CD14-positive monocyte (primary cell): ENCODE results near the gene ROBO1. TPM values are rescaled to one million over a fixed set of nuclear protein-coding genes. Genes with fewer than 3 reads are reported as not detected.

ENCODE experiments used
- DNase-seq, 3 donors: peaks; one replicate each; pipeline ENCODE4 v3.0.0-alpha.2; 2011 to 2022
- H2AFZ ChIP-seq: 2 replicates; pipeline ENCODE4 v1.6.0; 2012; ENCODE audit warnings: mild to moderate bottlenecking, low read depth, low read length, inconsistent platforms; ENCODE audit not compliant: insufficient read depth, poor library complexity, severe bottlenecking
- H3K27ac ChIP-seq, 2 donors: 1 replicate in 1 of 2; 2 replicates in 1 of 2; pipeline ENCODE4 v1.5.1; 2012 to 2013; ENCODE audit warnings: low read length in 2 of 2, control low read depth in 1 of 2, inconsistent platforms in 1 of 2, low read depth in 1 of 2, mild to moderate bottlenecking in 1 of 2
- H3K27me3 ChIP-seq, 2 donors: one replicate each; pipeline versions ENCODE4 v1.6.0 to v1.6.1; 2011 to 2013; ENCODE audit warnings: low read length in 2 of 2; ENCODE audit not compliant: control insufficient read depth in 2 of 2, insufficient read depth in 2 of 2
- H3K36me3 ChIP-seq, 2 donors: replicated peaks in 1 of 2; 1 replicate in 1 of 2; 2 replicates in 1 of 2; pipeline versions ENCODE4 v1.5.1 to v1.6.1; 2012 to 2013; ENCODE audit warnings: low read length in 2 of 2, control low read depth in 1 of 2, inconsistent platforms in 1 of 2, mild to moderate bottlenecking in 1 of 2; ENCODE audit not compliant: insufficient read depth in 2 of 2, control insufficient read depth in 1 of 2
- H3K4me1 ChIP-seq, 2 donors: 1 replicate in 1 of 2; 2 replicates in 1 of 2; pipeline versions ENCODE4 v1.5.1 to v1.6.1; 2012 to 2013; ENCODE audit warnings: low read length in 2 of 2, control low read depth in 1 of 2, inconsistent platforms in 1 of 2, mild to moderate bottlenecking in 1 of 2, moderate library complexity in 1 of 2; ENCODE audit not compliant: insufficient read depth in 2 of 2, control insufficient read depth in 1 of 2
- H3K4me2 ChIP-seq: replicated peaks from 2 replicates; pipeline ENCODE3; 2012; ENCODE audit warnings: low read length, moderate library complexity, mild to moderate bottlenecking; ENCODE audit not compliant: poor library complexity, severe bottlenecking; ENCODE audit errors: extremely low read depth
- H3K4me3 ChIP-seq, 3 experiments: fragments of 200-600 bp in 1 of 3; sonication (generic) in 1 of 3; replicated peaks in 1 of 3; 1 replicate in 2 of 3; 2 replicates in 1 of 3; pipeline ENCODE4 v1.5.1; 2011 to 2013; ENCODE audit warnings: low read length in 3 of 3, mild to moderate bottlenecking in 3 of 3, control low read depth in 2 of 3, low read depth in 2 of 3, inconsistent platforms in 1 of 3, moderate library complexity in 1 of 3
- H3K79me2 ChIP-seq: 2 replicates; pipeline ENCODE4 v1.6.0; 2012; ENCODE audit warnings: mild to moderate bottlenecking, control low read depth, inconsistent platforms, low read length, moderate library complexity; ENCODE audit not compliant: insufficient read depth
- H3K9ac ChIP-seq: 2 replicates; pipeline ENCODE4 v1.6.0; 2017; ENCODE audit warnings: low read length, mild to moderate bottlenecking; ENCODE audit not compliant: insufficient read depth, poor library complexity, severe bottlenecking
- H3K9me3 ChIP-seq, 2 donors: replicated peaks in 1 of 2; 1 replicate in 1 of 2; 2 replicates in 1 of 2; pipeline versions ENCODE4 v1.5.1 to v1.6.1; 2012 to 2013; ENCODE audit warnings: low read length in 2 of 2, control low read depth in 1 of 2; ENCODE audit not compliant: control insufficient read depth in 1 of 2, insufficient read depth in 1 of 2
- H4K20me1 ChIP-seq: 2 replicates; pipeline ENCODE4 v1.6.0; 2012; ENCODE audit warnings: mild to moderate bottlenecking, low read length, control low read depth, moderate library complexity; ENCODE audit not compliant: insufficient read depth
- H3K27ac Mint-ChIP-seq, 7 donors: one replicate each; pipeline ENCODE4 v1.8.0; 2020; ENCODE audit warnings: mild to moderate bottlenecking in 7 of 7, mixed read lengths in 7 of 7, moderate library complexity in 6 of 7, inconsistent platforms in 2 of 7
- H3K27me3 Mint-ChIP-seq, 3 donors: one replicate each; pipeline ENCODE4 v1.8.0; 2021 to 2022; ENCODE audit warnings: low read depth in 3 of 3, mild to moderate bottlenecking in 3 of 3, mixed read lengths in 3 of 3, moderate library complexity in 3 of 3, inconsistent platforms in 1 of 3
- H3K36me3 Mint-ChIP-seq, 2 donors: one replicate each; pipeline ENCODE4 v1.8.0; 2020; ENCODE audit warnings: mixed read lengths in 2 of 2, inconsistent platforms in 1 of 2, mild to moderate bottlenecking in 1 of 2
- H3K4me1 Mint-ChIP-seq: one replicate; pipeline ENCODE4 v1.8.0; 2020; ENCODE audit warnings: mild to moderate bottlenecking, mixed read lengths
- H3K4me3 Mint-ChIP-seq, 2 donors: one replicate each; pipeline ENCODE4 v1.8.0; 2020; ENCODE audit warnings: mild to moderate bottlenecking in 2 of 2, mixed read lengths in 2 of 2, moderate library complexity in 1 of 2
- H3K9me3 Mint-ChIP-seq, 7 donors: one replicate each; pipeline ENCODE4 v1.8.0; 2020 to 2022; ENCODE audit warnings: mixed read lengths in 7 of 7, mild to moderate bottlenecking in 6 of 7, moderate library complexity in 6 of 7, inconsistent platforms in 2 of 7
- WGBS: methylation state at CpG from one replicate; pipeline ENCODE4 v1.1.5; 2013; ENCODE audit warnings: missing lambda C conversion rate; ENCODE audit not compliant: insufficient coverage; 5-methylcytosine and 5-hydroxymethylcytosine counted together
- intact Hi-C, 2 donors: fragments of 100-400 bp; cut with micrococcal nuclease; formaldehyde crosslinking; loops; one replicate each; pipeline versions ENCODE4 v1.15.0 to v1.15.1; 2023
- polyA plus RNA-seq, 3 donors: library from polyadenylated mRNA; depleted of rRNA in 1 of 3; unstranded in 2 of 3; stranded (reverse) in 1 of 3; fragments of 300-500 nt in 2 of 3; fragments of >200 nt in 1 of 3; fragmentation: Illumina TruSeq in 2 of 3; gene quantifications; 1 replicate in 2 of 3; 2 replicates in 1 of 3; pipeline ENCODE4 v1.2.3, GENCODE V29; 2012 to 2021
- TF ChIP-seq, protein P1 (sequence below): fragments of 200-600 bp; IDR thresholded peaks from one replicate; pipeline ENCODE4 v1.8.0; 2022; ENCODE audit warnings: antibody characterized with exemption, mild to moderate bottlenecking

The ROBO1 gene
- polyA plus RNA-seq, 3 donors = 0.09 to 0.10 TPM; not detected in 1

DNA sequence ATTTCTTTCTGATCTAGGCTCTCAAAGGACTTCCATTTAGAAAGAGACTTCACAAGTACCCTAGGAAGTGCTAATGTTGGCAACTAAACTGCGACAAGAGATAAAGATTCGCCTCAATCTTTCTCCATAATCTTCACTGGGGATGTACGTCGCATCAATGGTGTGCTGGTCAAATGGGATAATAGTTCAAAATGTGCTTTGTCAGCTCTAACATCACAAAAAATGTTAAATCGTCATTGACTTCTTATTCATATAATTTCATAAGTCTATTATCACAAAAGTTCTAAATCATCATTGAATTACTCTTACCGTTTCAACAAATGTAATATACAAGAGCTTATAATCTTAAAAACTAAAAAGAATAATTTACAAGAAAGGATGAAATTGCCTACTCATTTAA is 727.7 kb downstream of the ROBO1 start:
- Mint-ChIP-seq H3K36me3 (no peaks in the 10 kb centered on the region), H3K4me1 (no peaks in the 10 kb centered on the region), H3K9me3 (peaks cover 0 to 2% (median 0%) of the 10 kb centered on the region in 7 donors), H3K4me3 (no peak overlapping the region), H3K27me3 (peaks cover 0 to 2% (median 0%) of the 10 kb centered on the region in 3 donors), H3K27ac (no peak overlapping the region)
- Histone ChIP-seq H2AFZ (no peak overlapping the region), H3K9me3 (no peaks in the 10 kb centered on the region), H3K4me2 (no peak overlapping the region), H3K4me1 (no peaks in the 10 kb centered on the region), H4K20me1 (no peaks in the 10 kb centered on the region), H3K79me2 (no peaks in the 10 kb centered on the region), H3K27ac (no peak overlapping the region), H3K36me3 (no peaks in the 10 kb centered on the region), H3K9ac (no peak overlapping the region), H3K4me3 (no peak overlapping the region), H3K27me3 (no peaks in the 10 kb centered on the region)
- intact Hi-C loops = no loop called here
- no CpG with 5 or more reads among the region's 6 CpGs for WGBS
- no peak for DNase-seq
- TF ChIP-seq, protein P1, sequence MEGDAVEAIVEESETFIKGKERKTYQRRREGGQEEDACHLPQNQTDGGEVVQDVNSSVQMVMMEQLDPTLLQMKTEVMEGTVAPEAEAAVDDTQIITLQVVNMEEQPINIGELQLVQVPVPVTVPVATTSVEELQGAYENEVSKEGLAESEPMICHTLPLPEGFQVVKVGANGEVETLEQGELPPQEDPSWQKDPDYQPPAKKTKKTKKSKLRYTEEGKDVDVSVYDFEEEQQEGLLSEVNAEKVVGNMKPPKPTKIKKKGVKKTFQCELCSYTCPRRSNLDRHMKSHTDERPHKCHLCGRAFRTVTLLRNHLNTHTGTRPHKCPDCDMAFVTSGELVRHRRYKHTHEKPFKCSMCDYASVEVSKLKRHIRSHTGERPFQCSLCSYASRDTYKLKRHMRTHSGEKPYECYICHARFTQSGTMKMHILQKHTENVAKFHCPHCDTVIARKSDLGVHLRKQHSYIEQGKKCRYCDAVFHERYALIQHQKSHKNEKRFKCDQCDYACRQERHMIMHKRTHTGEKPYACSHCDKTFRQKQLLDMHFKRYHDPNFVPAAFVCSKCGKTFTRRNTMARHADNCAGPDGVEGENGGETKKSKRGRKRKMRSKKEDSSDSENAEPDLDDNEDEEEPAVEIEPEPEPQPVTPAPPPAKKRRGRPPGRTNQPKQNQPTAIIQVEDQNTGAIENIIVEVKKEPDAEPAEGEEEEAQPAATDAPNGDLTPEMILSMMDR = no peak

DNA sequence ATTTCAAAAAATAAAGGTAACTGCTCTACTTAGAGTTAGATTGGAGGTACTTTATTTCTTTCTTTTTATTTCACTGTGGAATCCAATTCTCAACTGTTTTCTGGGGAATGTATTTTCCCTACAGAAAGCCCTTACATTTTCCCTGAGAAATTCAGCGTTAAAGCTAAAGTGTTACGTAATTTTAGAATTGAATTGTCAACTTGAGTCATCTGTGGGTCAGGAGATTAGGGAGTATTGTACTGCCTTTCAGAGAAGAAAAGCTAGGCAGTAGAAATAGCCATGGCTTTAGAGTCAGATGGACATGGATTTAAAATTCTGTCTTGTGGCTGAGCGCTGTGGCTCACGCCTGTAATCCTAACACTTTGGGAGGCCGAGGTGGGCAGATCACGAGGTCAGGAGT is 728.6 kb downstream of the ROBO1 start:
- Histone ChIP-seq H3K4me2 (no peak overlapping the region), H3K36me3 (no peaks in the 10 kb centered on the region), H3K9me3 (no peaks in the 10 kb centered on the region), H3K4me1 (no peaks in the 10 kb centered on the region), H3K79me2 (no peaks in the 10 kb centered on the region), H3K27me3 (no peaks in the 10 kb centered on the region), H3K27ac (no peak overlapping the region), H3K4me3 (no peak overlapping the region), H3K9ac (no peak overlapping the region), H4K20me1 (no peaks in the 10 kb centered on the region), H2AFZ (no peak overlapping the region)
- H3K4me3 Mint-ChIP-seq = no peak overlapping the region
- H3K27me3 Mint-ChIP-seq = peaks cover 0 to 2% (median 0%) of the 10 kb centered on the region in 3 donors
- no peak for DNase-seq
- H3K36me3 Mint-ChIP-seq = no peaks in the 10 kb centered on the region
- no peak overlapping the region for H3K27ac Mint-ChIP-seq
- TF ChIP-seq, protein P1 = no peak
- WGBS = 78% methylated on average over 3 of the region's 6 CpGs
- H3K9me3 Mint-ChIP-seq = peaks cover 0 to 2% (median 0%) of the 10 kb centered on the region in 7 donors
- H3K4me1 Mint-ChIP-seq = no peaks in the 10 kb centered on the region
- intact Hi-C loops = no loop called here
